Esophagus squamous epithelium (tissue), 5 donors: ENCODE results near the gene ELMO2. TPM values are rescaled to one million over a fixed set of nuclear protein-coding genes. Genes with fewer than 3 reads are reported as not detected.
"Not testable (repeated sequence)": the region's sequence is repeated elsewhere in the genome, so short reads cannot be mapped to it uniquely, and the experiment has no call there.

ENCODE experiments used
- DNase-seq: peaks from one replicate; lab custom pipeline; 2025; lab: John Stamatoyannopoulos, UW
- H3K27ac ChIP-seq, 4 donors: fragments of 200-600 bp; sonication (generic); one replicate each; pipeline ENCODE4 v1.5.1; 2016 to 2019; ENCODE audit warnings: mild to moderate bottlenecking in 1 of 4
- H3K27me3 ChIP-seq, 4 donors: fragments of 200-600 bp; sonication (generic); 1 replicate in 3 of 4; 2 replicates in 1 of 4; pipeline versions ENCODE4 v1.5.1 to v1.6.0; 2017 to 2021; ENCODE audit warnings: antibody characterized with exemption in 1 of 4
- H3K36me3 ChIP-seq, 3 donors: fragments of 200-600 bp; sonication (generic); one replicate each; pipeline ENCODE4 v1.5.1; 2016 to 2019
- H3K4me1 ChIP-seq, 3 donors: fragments of 200-600 bp; sonication (generic); one replicate each; pipeline ENCODE4 v1.5.1; 2017 to 2019
- H3K4me3 ChIP-seq, 4 donors: fragments of 200-600 bp; sonication (generic); 1 replicate in 3 of 4; 2 replicates in 1 of 4; pipeline ENCODE4 v1.5.1; 2016 to 2019; ENCODE audit warnings: mild to moderate bottlenecking in 2 of 4, moderate library complexity in 1 of 4
- H3K9me3 ChIP-seq, 3 donors: fragments of 200-600 bp; sonication (generic); one replicate each; pipeline ENCODE4 v1.5.1; 2016 to 2019
- POLR2A ChIP-seq, 4 donors: fragments of 450-650 bp; IDR thresholded peaks; one replicate each; pipeline ENCODE4 v1.6.1; 2017; ENCODE audit warnings: antibody characterized with exemption in 4 of 4, mild to moderate bottlenecking in 4 of 4, moderate library complexity in 3 of 4
- WGBS, 2 donors: methylation state at CpG; one replicate each; pipeline ENCODE4 v1.1.5; 2018; 5-methylcytosine and 5-hydroxymethylcytosine counted together
- intact Hi-C: fragments of 100-400 bp; cut with DNase I; formaldehyde crosslinking; loops from one replicate; pipeline ENCODE4 v1.15.0; 2022
- total RNA-seq, 4 donors: library from RNA; depleted of rRNA; stranded (reverse); fragments of >200 nt; gene quantifications; one replicate each; pipeline ENCODE4 v1.1.0, GENCODE V29; 2016
- TF ChIP-seq, protein P1 (sequence below), 6 experiments: fragments of 450-650 bp in 4 of 6; fragments of 200-600 bp in 2 of 6; sonication (generic) in 2 of 6; IDR thresholded peaks; one replicate each; pipeline ENCODE4 v1.5.1; 2016 to 2019; ENCODE audit warnings: antibody characterized with exemption in 6 of 6, mild to moderate bottlenecking in 4 of 6, moderate library complexity in 4 of 6
- donor health status: DM: yes; HTN: yes; CAD: no.

ELMO2 gene
- total RNA-seq, 4 donors from 2014 or later, result 27.5 to 38.0 (median 37.0) TPM

DNA sequence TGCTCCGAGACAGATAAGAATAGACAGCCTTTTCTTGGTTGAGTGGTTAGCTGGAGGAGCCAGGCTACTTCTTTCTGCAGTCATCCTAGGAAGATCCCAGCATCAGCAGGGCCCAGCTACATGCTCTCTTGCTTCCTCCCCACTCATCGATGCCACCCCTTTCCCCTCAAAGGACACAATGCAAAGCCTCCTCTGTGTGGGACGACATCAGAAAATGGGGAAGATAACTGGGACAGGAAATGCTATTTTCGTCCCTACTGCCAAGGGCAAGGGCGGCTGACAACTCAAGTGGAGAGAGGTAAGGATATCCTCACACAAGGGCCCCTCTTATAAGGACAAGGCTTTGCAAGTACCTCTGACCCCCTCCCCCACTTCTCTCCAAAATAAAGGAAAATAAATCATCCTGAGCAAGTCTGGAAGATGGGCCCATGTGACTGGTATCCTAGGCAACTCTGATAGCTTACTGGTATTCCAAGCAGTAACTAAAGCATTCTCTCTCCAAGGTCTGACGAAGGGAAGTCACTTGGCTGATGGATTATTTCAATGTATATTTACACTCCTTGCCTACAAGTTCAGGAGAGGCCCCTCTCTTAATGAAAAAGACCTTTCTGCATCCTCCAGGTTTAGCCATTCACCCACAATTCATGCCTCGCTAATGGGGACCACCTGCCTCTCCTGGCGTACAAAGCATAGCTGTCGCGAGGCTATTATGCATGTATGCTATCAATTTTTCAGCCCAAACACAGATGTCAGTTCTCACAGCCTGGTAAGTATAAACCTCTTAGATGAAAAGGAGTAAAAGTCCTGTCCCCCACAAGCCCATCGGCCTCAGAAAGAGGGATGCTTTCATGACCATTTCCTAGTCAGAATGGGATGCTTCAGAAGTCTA is 11.3 kb downstream of the ELMO2 start:
- 81 to 82% methylated on average over 9 to 11 of the region's 11 CpGs for WGBS, 2 donors
- Histone ChIP-seq H3K4me1 (peaks cover 11 to 56% (median 14%) of the 10 kb centered on the region in 3 donors), H3K36me3 (peaks cover 21 to 84% (median 25%) of the 10 kb centered on the region in 3 donors)

DNA sequence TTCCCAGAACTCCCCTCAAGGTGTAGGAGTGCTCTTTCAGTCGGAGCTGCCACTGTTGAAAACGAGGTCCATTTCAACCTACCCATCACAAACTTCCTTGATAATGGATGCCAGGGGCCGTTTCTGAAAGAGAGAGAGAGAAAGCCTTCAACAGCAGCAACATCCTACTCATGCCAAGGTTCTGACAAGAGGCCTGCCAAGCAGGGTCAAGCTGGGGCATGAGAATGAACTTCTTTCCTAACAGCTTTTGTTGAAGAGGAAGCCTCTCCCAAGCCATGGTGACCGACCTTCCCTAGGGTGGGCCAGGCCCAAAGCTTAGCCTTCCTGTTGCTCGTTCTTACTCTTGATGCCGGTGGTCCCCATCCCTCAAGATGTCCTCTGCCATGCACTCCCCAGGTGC is 12.4 kb downstream of the ELMO2 start:
- Histone ChIP-seq H3K27ac (no peak overlapping the region), H3K4me1 (peaks cover 2 to 45% (median 4%) of the 10 kb centered on the region in 3 donors), H3K27me3 (no peaks in the 10 kb centered on the region), H3K36me3 (peaks cover 23 to 95% (median 25%) of the 10 kb centered on the region in 3 donors), H3K4me3 (no peak overlapping the region), H3K9me3 (no peaks in the 10 kb centered on the region)
- intact Hi-C loops, result no loop called here
- DNase-seq, result no peak
- WGBS, 2 donors, result 60 to 64% methylated on average over 1 to 6 of the region's 6 CpGs
- no peak for TF ChIP-seq POLR2A (IDR thresholded peaks at IDR 0.05)
- TF ChIP-seq, protein P1, sequence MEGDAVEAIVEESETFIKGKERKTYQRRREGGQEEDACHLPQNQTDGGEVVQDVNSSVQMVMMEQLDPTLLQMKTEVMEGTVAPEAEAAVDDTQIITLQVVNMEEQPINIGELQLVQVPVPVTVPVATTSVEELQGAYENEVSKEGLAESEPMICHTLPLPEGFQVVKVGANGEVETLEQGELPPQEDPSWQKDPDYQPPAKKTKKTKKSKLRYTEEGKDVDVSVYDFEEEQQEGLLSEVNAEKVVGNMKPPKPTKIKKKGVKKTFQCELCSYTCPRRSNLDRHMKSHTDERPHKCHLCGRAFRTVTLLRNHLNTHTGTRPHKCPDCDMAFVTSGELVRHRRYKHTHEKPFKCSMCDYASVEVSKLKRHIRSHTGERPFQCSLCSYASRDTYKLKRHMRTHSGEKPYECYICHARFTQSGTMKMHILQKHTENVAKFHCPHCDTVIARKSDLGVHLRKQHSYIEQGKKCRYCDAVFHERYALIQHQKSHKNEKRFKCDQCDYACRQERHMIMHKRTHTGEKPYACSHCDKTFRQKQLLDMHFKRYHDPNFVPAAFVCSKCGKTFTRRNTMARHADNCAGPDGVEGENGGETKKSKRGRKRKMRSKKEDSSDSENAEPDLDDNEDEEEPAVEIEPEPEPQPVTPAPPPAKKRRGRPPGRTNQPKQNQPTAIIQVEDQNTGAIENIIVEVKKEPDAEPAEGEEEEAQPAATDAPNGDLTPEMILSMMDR (IDR thresholded peaks at IDR 0.05), result no peak

More for the DNA sequence above, 11.3 kb downstream of the ELMO2 start:
- no peak for TF ChIP-seq POLR2A (IDR thresholded peaks at IDR 0.05)
- TF ChIP-seq, protein P1 (IDR thresholded peaks at IDR 0.05), result no peak
- Histone ChIP-seq H3K4me3 (no peak overlapping the region), H3K9me3 (no peaks in the 10 kb centered on the region), H3K27ac (no peak overlapping the region), H3K27me3 (no peaks in the 10 kb centered on the region)
- no peak for DNase-seq
- intact Hi-C loops, result no loop called here

DNA sequence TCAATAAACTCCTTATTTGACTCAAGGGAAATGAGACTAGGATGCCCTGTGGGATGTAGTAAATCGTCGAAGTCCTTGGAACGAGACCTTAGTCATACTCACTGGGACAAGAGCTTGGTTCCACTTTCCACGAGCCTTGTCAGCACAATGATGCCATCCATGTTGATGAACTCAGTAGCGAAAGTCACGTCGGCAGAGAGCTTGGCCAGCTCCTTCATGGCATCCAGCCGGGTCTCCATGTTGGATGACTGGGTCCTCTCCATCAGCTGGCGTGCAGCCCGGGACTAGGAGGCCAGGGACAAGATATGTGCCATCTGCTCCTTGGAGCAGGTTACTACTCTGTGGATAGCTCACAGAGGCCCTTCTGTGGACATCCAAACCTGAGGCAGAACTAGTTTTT is 17.5 kb downstream of the ELMO2 start:
- Histone ChIP-seq H3K4me1 (peaks cover 0 to 2% (median 0%) of the 10 kb centered on the region in 3 donors), H3K27ac (no peak overlapping the region), H3K9me3 (no peaks in the 10 kb centered on the region), H3K27me3 (no peaks in the 10 kb centered on the region), H3K4me3 (no peak overlapping the region), H3K36me3 (peaks cover 22 to 100% (median 43%) of the 10 kb centered on the region in 3 donors)
- no peak for DNase-seq
- TF ChIP-seq POLR2A (IDR thresholded peaks at IDR 0.05), result no peak
- TF ChIP-seq, protein P1 (IDR thresholded peaks at IDR 0.05), result no peak
- intact Hi-C loops, result no loop called here
- 72 to 93% methylated on average over 10 of the region's 10 CpGs for WGBS, 2 donors

DNA sequence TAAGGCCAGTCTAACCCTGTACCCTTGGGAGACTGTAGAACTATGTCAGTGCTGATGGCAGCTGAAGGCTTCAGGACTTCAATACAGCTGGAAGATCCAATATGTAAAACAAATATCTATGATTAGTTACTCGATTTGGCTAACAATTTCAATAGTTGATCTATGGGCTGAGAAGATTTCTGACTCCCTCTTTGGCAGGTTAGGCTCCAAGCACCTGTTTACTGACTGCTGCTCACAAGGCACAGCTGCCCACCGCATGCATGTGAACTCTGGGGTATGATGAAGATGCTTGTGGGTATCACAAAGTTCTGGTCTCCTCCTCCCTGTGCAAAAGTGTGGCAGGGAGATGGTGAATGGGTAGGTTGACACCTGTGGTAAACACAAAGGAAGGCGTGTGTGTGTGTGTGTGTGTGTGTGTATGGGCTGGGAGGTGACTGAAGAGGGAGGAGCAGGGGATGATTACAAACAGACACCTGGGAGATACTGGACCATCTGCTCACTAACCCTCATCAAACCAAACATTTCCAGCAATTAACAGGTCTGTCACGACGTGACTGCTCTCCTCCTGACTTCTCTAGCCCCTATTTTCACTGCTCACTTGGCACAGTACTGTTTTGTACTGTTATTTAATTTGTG is 18.1 kb downstream of the ELMO2 start:
- Histone ChIP-seq H3K9me3 (no peaks in the 10 kb centered on the region), H3K4me1 (no peaks in the 10 kb centered on the region), H3K27ac (no peak overlapping the region), H3K4me3 (no peak overlapping the region), H3K27me3 (no peaks in the 10 kb centered on the region), H3K36me3 (peaks cover 16 to 100% (median 43%) of the 10 kb centered on the region in 3 donors)
- DNase-seq, result no peak
- TF ChIP-seq POLR2A (IDR thresholded peaks at IDR 0.05), result no peak
- TF ChIP-seq, protein P1 (IDR thresholded peaks at IDR 0.05), result no peak
- intact Hi-C loops, result no loop called here
- WGBS, 2 donors, result 74 to 80% methylated on average over 5 of the region's 5 CpGs

DNA sequence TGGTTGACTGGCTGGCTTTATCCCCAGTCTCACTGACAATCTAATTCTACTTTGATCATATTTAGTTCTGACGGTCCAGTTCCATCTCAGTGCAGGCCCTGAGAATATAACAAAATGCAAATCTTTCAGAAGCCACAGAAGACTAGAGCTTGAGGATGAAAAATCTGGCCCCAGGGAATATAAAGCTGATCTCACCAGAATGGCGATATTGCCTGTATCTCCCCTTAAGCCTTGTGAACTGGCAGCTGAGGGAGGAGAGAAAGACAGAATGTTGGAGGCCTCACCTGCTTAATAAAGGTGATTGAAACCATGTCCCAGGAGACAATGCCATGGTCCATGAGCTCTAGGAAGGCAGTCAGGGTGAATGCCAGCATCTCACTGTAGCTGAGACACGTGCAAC is 19.4 kb downstream of the ELMO2 start:
- H3K27ac ChIP-seq, DNase-seq, intact Hi-C loops, H3K9me3 ChIP-seq, H3K4me1 ChIP-seq, H3K27me3 ChIP-seq, H3K4me3 ChIP-seq: not testable (repeated sequence)
- peaks cover 16 to 100% (median 41%) of the 10 kb centered on the region in 3 donors for H3K36me3 ChIP-seq
- WGBS, 2 donors, result 89 to 94% methylated on average over 3 of the region's 3 CpGs
